Naive thymus-derived CD8-positive, alpha-beta T cell (primary cell): ENCODE measurements around the gene SRBD1. TPM values are rescaled to one million over a fixed set of nuclear protein-coding genes. Genes with fewer than 3 reads are reported as not detected.
A peak's percentile ranks its signal among the peaks of the same experiment; 100 is the strongest.
"Not testable (repeated sequence)": the region's sequence is repeated elsewhere in the genome, so short reads cannot be mapped to it uniquely, and the experiment has no call there.

Experiments used
- ATAC-seq, 2 donors: fragments of 150-1000 bp; cut with Tn5 transposase in 1 of 2; sonication (Bioruptor Pico), chemical (Tn5 transposase) in 1 of 2; 1 replicate in 1 of 2; 2 replicates in 1 of 2; pipeline ENCODE4 v1.10.0; 2021; ENCODE audit warnings: mild to moderate bottlenecking in 2 of 2, moderate library complexity in 2 of 2
- POLR2A ChIA-PET: fragments of 350-600 bp; sonication (Branson Sonifier 250); formaldehyde crosslinking; loops from one replicate; lab custom pipeline; 2021; ENCODE audit warnings: antibody characterized with exemption; lab: Charles Lee
- DNase-seq, 10 donors: peaks; one replicate each; pipeline versions ENCODE4 v3.0.0 to v3.0.0-alpha.2; 2020 to 2022
- H3K27ac Mint-ChIP-seq, 10 donors: one replicate each; pipeline ENCODE4 v1.8.0; 2020 to 2022; ENCODE audit warnings: mild to moderate bottlenecking in 10 of 10, mixed read lengths in 10 of 10, moderate library complexity in 4 of 10, inconsistent platforms in 1 of 10
- H3K27me3 Mint-ChIP-seq, 5 donors: one replicate each; pipeline ENCODE4 v1.8.0; 2021 to 2022; ENCODE audit warnings: mixed read lengths in 5 of 5
- H3K36me3 Mint-ChIP-seq, 3 donors: one replicate each; pipeline ENCODE4 v1.8.0; 2020 to 2022; ENCODE audit warnings: mixed read lengths in 3 of 3, mild to moderate bottlenecking in 2 of 3, inconsistent platforms in 1 of 3
- H3K4me1 Mint-ChIP-seq, 4 donors: one replicate each; pipeline ENCODE4 v1.8.0; 2021 to 2022; ENCODE audit warnings: mixed read lengths in 4 of 4
- H3K4me3 Mint-ChIP-seq, 10 donors: one replicate each; pipeline ENCODE4 v1.8.0; 2020 to 2022; ENCODE audit warnings: mild to moderate bottlenecking in 10 of 10, mixed read lengths in 10 of 10, moderate library complexity in 6 of 10, inconsistent platforms in 1 of 10
- H3K9me3 Mint-ChIP-seq, 9 donors: one replicate each; pipeline ENCODE4 v1.8.0; 2020 to 2022; ENCODE audit warnings: mixed read lengths in 9 of 9, mild to moderate bottlenecking in 3 of 9, inconsistent platforms in 1 of 9, moderate library complexity in 1 of 9
- polyA plus RNA-seq, 3 donors: library from polyadenylated mRNA; unstranded; fragments of 300-500 nt; fragmentation: Illumina TruSeq; gene quantifications; one replicate each; pipeline ENCODE4 v1.2.3, GENCODE V29; 2021
- total RNA-seq, 8 experiments: library from RNA in 2 of 8; stranded (reverse) in 2 of 8; gene quantifications; one replicate each; pipeline ENCODE4 v1.2.3 and lab custom pipeline; 2021 to 2026

SRBD1 gene
- total and polyA plus RNA-seq, 5 experiments from 2014 or later = 13.2 to 26.3 (median 14.5) TPM

DNA sequence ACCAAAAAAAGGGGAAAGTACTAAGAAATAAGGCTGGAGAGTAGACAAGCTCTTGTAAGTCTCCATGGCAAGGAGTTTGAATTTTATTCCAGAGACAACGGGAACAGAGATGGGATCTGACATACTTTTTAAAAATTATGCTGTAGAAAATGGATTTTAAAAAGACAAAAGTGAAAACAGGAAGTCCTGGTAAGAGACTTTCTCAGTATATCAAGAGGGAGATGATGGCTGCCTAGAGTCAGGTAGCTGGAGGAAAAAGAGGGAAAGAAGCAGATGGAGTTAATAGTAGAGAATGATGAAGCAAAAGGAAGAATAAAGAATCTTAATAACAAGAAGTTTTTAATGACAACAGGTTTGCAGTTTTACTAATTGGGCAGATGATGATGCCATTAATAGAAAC is 168.1 kb downstream of the SRBD1 start:
- POLR2A ChIA-PET = no interaction called here
- H3K9me3 Mint-ChIP-seq = peaks cover 0 to 9% (median under 1%) of the 10 kb centered on the region in 9 donors
- no peak for DNase-seq
- H3K27ac Mint-ChIP-seq = peak overlapping the region in 1 of 10 donors; percentile 23
- no peaks in the 10 kb centered on the region for H3K27me3 Mint-ChIP-seq
- H3K4me1 Mint-ChIP-seq = peaks cover 0 to 9% (median 8%) of the 10 kb centered on the region in 4 donors
- ATAC-seq = no peak
- H3K36me3 Mint-ChIP-seq = peaks cover 23 to 47% (median 36%) of the 10 kb centered on the region in 3 donors
- H3K4me3 Mint-ChIP-seq = no peak overlapping the region

DNA sequence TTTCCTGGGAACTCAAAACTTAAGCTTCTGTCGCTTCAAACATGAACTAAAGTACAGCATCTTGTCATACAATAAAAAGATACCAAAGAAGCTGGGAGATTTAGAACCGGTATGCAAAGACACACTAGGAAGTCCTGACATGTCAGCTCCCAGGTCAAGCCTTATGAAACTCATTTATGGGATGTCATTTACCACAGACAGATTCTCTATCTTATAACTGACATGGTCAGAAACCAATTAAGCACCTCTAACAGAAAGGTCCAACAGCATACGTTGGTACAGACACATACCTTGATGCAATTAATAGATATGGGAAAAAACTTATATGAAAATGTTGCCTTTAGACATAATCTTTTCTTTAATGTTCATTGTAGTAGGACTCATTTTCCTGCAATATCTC is 169.0 kb downstream of the SRBD1 start:
- no peak overlapping the region for H3K27ac Mint-ChIP-seq
- peaks cover 0 to 18% (median 6%) of the 10 kb centered on the region in 9 donors for H3K9me3 Mint-ChIP-seq
- H3K36me3 Mint-ChIP-seq = peaks cover 33 to 56% (median 40%) of the 10 kb centered on the region in 3 donors
- DNase-seq (no peak), ATAC-seq (no peak)
- POLR2A ChIA-PET = no interaction called here
- H3K4me3 Mint-ChIP-seq = no peak overlapping the region
- H3K4me1 Mint-ChIP-seq = peaks cover 0 to 9% (median 9%) of the 10 kb centered on the region in 4 donors
- no peaks in the 10 kb centered on the region for H3K27me3 Mint-ChIP-seq

DNA sequence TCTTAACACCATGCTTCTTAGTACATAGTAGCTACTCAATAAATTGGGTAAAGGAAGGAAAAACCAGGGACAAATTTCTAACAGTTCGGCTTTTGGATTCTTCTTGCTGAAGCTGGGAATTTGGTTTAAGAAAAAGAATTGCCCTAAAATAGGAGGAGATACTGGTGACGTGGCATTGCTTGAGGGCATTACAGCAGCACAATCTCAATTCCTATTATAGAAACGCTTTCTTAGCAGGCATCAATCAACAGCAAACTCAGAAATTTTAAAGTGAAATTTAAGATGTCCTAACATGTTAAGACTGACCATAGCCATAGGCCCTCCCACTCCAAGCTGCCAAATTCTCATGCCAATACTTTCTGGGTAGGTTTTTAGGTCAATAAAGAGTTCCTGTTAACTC is 169.5 kb downstream of the SRBD1 start:
- Mint-ChIP-seq H3K27me3 (no peaks in the 10 kb centered on the region), H3K36me3 (peaks cover 34 to 59% (median 38%) of the 10 kb centered on the region in 3 donors), H3K27ac (no peak overlapping the region), H3K4me3 (no peak overlapping the region), H3K9me3 (peaks cover 0 to 20% (median 6%) of the 10 kb centered on the region in 9 donors), H3K4me1 (peaks cover 0 to 9% (median 9%) of the 10 kb centered on the region in 4 donors)
- POLR2A ChIA-PET = no interaction called here
- DNase-seq (no peak), ATAC-seq (no peak)

DNA sequence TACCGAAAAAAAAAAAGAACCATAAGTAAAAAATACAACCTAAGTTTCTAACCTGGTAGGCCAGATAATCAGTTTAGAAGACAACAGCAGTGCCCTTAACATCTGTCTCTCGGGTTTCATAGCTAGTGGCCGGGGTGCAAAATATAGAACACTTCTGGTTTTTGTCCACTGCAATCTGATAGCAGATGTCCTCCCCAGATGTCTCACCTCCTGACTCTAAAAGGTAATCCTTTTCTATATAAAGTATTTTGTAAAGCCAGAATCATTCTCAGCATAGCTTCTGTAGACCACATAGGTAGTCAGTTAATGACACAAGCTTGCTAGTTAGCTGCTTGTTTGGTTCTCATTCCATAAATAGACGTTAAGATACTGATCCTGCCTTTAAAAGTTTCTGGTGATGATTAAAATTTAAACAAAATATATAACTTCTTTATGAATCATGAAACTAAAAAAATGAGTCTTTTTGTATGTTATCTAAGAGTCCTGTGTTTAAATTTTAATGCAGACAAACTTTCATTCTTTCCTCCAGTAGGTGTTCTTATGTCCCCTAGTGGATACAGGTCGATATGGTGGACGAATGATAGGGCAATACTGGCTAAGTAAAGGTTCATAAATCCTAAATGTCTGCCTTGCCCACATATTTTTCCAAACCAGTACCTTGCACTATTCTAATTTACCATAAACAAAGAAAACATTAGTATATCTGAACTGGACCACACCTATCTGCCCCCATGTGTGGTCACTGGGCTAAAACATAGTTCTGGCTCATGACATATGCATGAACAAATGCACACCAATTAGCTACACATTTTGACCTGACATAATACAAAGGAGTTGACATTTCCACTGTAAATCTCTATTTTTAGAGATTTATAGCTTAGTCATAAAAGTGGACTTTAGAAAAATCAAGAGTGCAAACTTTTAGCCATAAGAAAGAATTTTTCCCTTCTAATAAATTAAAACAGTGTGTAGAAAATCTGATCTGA is 171.0 kb downstream of the SRBD1 start:
- Mint-ChIP-seq H3K4me3 (peak overlapping the region in 1 of 10 donors; percentile 6), H3K27ac (no peak overlapping the region), H3K36me3 (peaks cover 34 to 56% (median 46%) of the 10 kb centered on the region in 3 donors), H3K27me3 (no peaks in the 10 kb centered on the region), H3K9me3 (peaks cover 0 to 20% (median 6%) of the 10 kb centered on the region in 9 donors), H3K4me1 (peaks cover 0 to 13% (median 8%) of the 10 kb centered on the region in 4 donors)
- ATAC-seq (no peak), DNase-seq (no peak)
- POLR2A ChIA-PET = no interaction called here

DNA sequence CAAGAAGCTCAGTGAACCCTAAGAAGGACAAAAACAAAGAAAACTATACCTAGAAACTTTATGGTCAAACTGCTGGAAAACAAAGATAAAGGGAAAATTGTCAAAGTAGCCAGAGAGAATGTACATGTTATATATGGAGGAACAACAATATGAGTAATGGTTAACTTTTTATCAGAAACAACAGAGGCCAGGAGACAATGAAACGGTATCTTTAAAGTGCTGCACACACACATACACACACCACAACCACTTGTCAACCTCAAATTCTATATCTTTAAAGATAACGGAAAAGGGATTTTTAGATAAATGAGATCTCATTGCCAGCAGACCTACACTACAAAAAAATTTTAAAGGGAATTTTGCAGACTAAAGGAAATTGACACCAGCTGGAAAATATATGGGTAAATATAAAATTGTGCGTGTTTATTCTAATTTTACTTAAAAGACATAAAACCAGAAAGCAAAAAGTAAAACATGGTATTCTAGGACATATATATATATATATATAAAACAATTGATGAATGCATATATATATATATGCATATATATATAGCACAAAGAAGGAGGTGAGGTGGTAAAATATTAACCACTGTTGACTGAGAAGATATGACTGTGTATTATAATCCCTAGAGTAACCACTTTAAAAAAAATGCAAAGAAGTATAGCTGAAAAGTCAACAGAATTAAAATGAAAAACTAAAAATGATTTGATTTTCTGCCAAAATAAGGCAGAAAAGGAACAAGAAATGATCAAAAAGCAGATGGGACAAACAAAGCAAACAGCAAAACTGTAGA is 172.0 kb downstream of the SRBD1 start:
- ATAC-seq (no peak), DNase-seq (no peak)
- Mint-ChIP-seq H3K27ac (no peak overlapping the region), H3K4me1 (peaks cover 0 to 13% (median 9%) of the 10 kb centered on the region in 4 donors), H3K36me3 (peaks cover 34 to 54% (median 46%) of the 10 kb centered on the region in 3 donors), H3K4me3 (peak overlapping the region in 1 of 10 donors; percentile 13), H3K9me3 (peaks cover 0 to 20% (median 6%) of the 10 kb centered on the region in 9 donors), H3K27me3 (no peaks in the 10 kb centered on the region)
- POLR2A ChIA-PET = no interaction called here

DNA sequence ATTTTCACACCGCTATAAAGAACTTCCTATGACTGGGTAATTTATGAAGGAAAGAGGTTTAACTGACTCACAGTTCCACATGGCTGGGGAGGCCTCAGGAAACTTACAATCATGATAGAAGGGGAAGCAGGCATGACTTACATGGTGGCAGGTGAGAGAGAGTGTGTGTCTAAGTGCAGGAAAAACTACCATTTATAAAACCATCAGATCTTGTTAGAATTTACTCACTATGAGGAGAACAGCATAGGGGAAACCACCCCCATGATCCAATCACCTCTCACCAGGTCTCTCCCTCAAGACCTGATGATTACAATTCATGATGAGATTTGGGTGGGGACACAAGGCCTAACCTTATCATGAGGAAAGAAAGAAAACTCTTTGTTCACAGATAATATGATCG is 174.6 kb downstream of the SRBD1 start:
- ATAC-seq = no peak
- H3K4me1 Mint-ChIP-seq = peaks cover 0 to 7% (median 5%) of the 10 kb centered on the region in 4 donors
- no peak overlapping the region for H3K4me3 Mint-ChIP-seq
- peaks cover 26 to 47% (median 46%) of the 10 kb centered on the region in 3 donors for H3K36me3 Mint-ChIP-seq
- H3K27me3 Mint-ChIP-seq = no peaks in the 10 kb centered on the region
- POLR2A ChIA-PET = no interaction called here
- no peak overlapping the region for H3K27ac Mint-ChIP-seq
- H3K9me3 Mint-ChIP-seq = peaks cover 0 to 23% (median 9%) of the 10 kb centered on the region in 9 donors
- DNase-seq = no peak

DNA sequence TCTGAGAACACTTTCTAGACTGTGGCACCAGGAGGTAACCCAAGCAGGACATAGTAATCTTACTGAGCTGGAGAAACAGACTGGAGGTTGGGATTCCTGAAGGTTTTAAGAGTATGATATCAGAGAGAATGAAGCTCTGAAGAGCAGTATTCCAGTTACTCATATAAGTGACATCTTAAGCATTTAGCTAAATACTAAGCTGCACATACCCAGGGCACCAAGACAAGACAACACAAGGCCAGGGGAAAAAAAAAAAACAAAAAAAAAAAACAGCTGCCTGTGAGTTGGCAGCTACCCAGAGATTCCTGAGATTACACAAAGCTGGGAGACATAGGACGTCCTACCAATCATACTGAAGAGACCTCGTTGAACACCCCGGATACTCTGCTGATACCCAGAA is 175.8 kb downstream of the SRBD1 start:
- Mint-ChIP-seq H3K4me1 (peaks cover 0 to 9% (median 4%) of the 10 kb centered on the region in 4 donors), H3K27ac (no peak overlapping the region), H3K9me3 (peaks cover 0 to 33% (median 12%) of the 10 kb centered on the region in 9 donors), H3K27me3 (no peaks in the 10 kb centered on the region), H3K4me3 (no peak overlapping the region), H3K36me3 (peaks cover 27 to 49% (median 46%) of the 10 kb centered on the region in 3 donors)
- POLR2A ChIA-PET = no interaction called here
- ATAC-seq (no peak), DNase-seq (no peak)

DNA sequence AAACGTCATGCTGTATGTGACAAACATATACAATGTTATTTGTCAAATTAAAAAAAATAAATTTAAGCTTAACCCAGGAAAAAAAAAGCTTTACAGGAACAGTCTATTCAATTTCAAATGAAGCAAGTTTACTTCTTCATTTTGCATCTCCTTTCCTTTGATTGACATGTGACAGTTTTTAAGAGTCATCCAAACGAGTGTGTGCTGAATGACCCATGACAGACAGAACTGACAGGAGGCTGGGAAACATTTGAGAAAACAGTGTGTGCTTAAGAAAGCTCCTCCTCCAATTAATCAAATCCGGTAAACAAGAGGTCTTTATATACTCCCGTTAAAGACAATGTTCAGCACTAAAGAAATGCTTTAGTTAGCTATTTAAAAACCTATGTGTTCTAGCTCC is 177.7 kb downstream of the SRBD1 start:
- H3K27ac Mint-ChIP-seq = peak overlapping the region in 1 of 10 donors; percentile 24
- peaks cover 0 to 30% (median 12%) of the 10 kb centered on the region in 9 donors for H3K9me3 Mint-ChIP-seq
- H3K27me3 Mint-ChIP-seq = no peaks in the 10 kb centered on the region
- ATAC-seq (no peak), DNase-seq (no peak)
- peaks cover 2 to 9% (median 8%) of the 10 kb centered on the region in 4 donors for H3K4me1 Mint-ChIP-seq
- H3K36me3 Mint-ChIP-seq = peaks cover 20 to 48% (median 44%) of the 10 kb centered on the region in 3 donors
- POLR2A ChIA-PET = no interaction called here
- H3K4me3 Mint-ChIP-seq = no peak overlapping the region

DNA sequence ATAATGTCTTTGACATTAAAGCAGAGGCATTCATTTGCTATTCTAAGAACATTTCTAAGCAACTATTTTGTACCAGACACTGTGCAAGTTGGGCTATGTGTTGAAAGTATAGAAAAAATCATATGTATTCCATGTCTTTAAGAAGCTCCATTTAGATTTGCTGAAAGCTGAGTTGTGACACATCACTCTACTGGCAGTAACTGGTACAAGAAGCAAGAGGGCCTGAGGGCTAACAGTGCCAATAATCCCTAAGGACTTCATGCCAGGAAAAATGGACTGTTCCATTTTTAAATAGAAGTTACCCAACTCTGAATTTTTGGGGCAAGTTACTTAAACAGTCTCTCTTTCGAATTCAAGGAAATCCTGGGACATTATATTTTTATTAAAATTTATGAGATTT is 178.7 kb downstream of the SRBD1 start:
- H3K4me1 Mint-ChIP-seq = peaks cover 0 to 13% (median 9%) of the 10 kb centered on the region in 4 donors
- DNase-seq (no peak), ATAC-seq (no peak)
- H3K27me3 Mint-ChIP-seq = no peaks in the 10 kb centered on the region
- H3K9me3 Mint-ChIP-seq = peaks cover 0 to 20% (median 4%) of the 10 kb centered on the region in 9 donors
- peak overlapping the region in 1 of 10 donors; percentile 14 for H3K27ac Mint-ChIP-seq
- POLR2A ChIA-PET = no interaction called here
- peaks cover 10 to 41% (median 39%) of the 10 kb centered on the region in 3 donors for H3K36me3 Mint-ChIP-seq
- no peak overlapping the region for H3K4me3 Mint-ChIP-seq

DNA sequence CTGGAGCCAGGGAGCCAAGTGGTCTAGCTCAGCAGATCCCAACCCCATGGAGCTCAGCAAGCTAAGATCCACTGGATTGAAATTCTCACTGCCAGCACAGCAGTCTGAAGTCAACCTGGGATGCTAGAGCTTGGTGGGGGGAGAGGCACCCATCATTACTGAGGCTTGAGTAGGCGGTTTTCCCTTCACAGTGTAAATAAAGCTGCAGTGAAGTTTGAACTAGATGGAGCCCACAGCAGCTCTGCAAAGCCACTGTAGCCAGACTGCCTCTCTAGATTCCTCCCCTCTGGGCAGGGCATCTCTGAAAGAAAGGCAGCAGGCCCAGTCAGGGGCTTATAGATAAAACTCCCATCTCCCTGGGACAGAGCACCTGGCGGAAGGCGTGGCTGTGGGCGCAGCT is 185.0 kb downstream of the SRBD1 start:
- H3K27me3 Mint-ChIP-seq, DNase-seq, POLR2A ChIA-PET, H3K4me3 Mint-ChIP-seq, ATAC-seq, H3K9me3 Mint-ChIP-seq: not testable (repeated sequence)
- Mint-ChIP-seq H3K4me1 (peaks cover 0 to 18% (median 10%) of the 10 kb centered on the region in 4 donors), H3K27ac (peak overlapping the region in 1 of 10 donors; percentile 81), H3K36me3 (peaks cover 4 to 27% (median 19%) of the 10 kb centered on the region in 3 donors)

DNA sequence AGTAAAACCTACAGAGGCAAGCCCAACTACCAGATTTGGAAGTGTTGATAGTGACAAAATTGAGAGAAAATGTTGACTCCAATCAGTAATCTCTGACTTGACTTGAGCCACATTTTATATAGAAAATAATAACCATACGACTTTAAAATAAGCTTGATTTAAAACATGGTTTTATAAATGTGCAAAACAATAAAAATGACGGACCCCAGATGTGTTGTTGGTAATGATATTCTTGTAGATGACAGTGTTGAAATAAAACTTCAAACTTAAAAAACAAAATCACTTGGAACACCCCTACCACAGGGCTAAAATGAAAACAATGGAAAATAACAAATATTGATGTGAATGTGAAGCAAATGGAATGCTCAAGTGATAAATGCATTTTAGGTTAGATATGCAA is 188.1 kb downstream of the SRBD1 start:
- H3K27me3 Mint-ChIP-seq = no peaks in the 10 kb centered on the region
- no peaks in the 10 kb centered on the region for H3K9me3 Mint-ChIP-seq
- DNase-seq = no peak
- H3K36me3 Mint-ChIP-seq = peaks cover 5 to 33% (median 23%) of the 10 kb centered on the region in 3 donors
- H3K27ac Mint-ChIP-seq = no peak overlapping the region
- H3K4me1 Mint-ChIP-seq = peaks cover 0 to 12% (median 4%) of the 10 kb centered on the region in 4 donors
- ATAC-seq = no peak
- POLR2A ChIA-PET = no interaction called here
- no peak overlapping the region for H3K4me3 Mint-ChIP-seq

DNA sequence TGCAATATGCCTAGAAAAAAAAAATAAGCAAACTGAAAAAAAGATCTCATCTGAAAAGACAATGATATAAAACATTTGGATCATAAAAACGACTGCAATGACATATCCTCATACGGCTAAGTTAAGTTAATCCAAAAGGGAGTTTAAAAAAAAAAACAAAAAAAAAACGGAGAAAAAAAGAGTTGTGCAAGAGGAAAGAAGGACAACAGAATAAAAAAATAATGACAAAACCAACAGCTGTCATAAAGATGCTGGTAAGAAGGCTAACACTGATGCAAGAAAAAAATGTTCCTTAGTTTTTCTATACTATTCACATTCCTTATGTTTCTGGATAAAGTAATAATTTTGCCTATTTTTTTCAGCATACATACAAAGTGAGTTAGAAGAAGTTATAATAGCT is 192.5 kb downstream of the SRBD1 start:
- Mint-ChIP-seq H3K27me3 (no peaks in the 10 kb centered on the region), H3K36me3 (peaks cover 5 to 41% (median 20%) of the 10 kb centered on the region in 3 donors), H3K27ac (peak overlapping the region in 1 of 10 donors; percentile 7), H3K4me3 (no peak overlapping the region), H3K4me1 (peaks cover 0 to 3% (median 0%) of the 10 kb centered on the region in 4 donors), H3K9me3 (no peaks in the 10 kb centered on the region)
- POLR2A ChIA-PET = no interaction called here
- DNase-seq = no peak
- no peak for ATAC-seq
